BJ (cell line): Measurements from ENCODE around the gene COL6A3. TPM values are rescaled to one million over a fixed set of nuclear protein-coding genes. Genes with fewer than 3 reads are reported as not detected.

Experiments used
- CTCF ChIA-PET: fragments of 350-600 bp; formaldehyde crosslinking; extraction: SDS; loops from one replicate; lab custom pipeline; 2021; ENCODE audit warnings: antibody characterized with exemption, inconsistent platforms; lab: Yijun Ruan, JAX
- POLR2A ChIA-PET: fragments of 300-600 bp; sonication (Branson Sonifier 250); formaldehyde crosslinking; extraction: SDS; loops from one replicate; lab custom pipeline; 2021; ENCODE audit warnings: antibody characterized with exemption; lab: Charles Lee
- DNase-seq: peaks from one replicate; pipeline ENCODE4 v3.0.0-alpha.2; 2011; ENCODE audit warnings: low read depth
- H3K27me3 ChIP-seq: 2 replicates; pipeline ENCODE4 v1.6.0; 2011; ENCODE audit warnings: low read length; ENCODE audit not compliant: control insufficient read depth, insufficient read depth
- H3K36me3 ChIP-seq: 2 replicates; pipeline ENCODE4 v1.5.1; 2011; ENCODE audit warnings: low read length; ENCODE audit not compliant: control insufficient read depth, insufficient read depth
- H3K4me3 ChIP-seq: 2 replicates; pipeline ENCODE4 v1.5.1; 2011; ENCODE audit warnings: low read depth, mild to moderate bottlenecking, control low read depth, low read length
- CTCF ChIP-seq: IDR thresholded peaks from 2 replicates; pipeline ENCODE4 v1.5.1; 2011; ENCODE audit warnings: low read depth, mild to moderate bottlenecking, control low read depth, inconsistent platforms, low read length, moderate library complexity; ENCODE audit not compliant: insufficient read depth
- polyA plus RNA-seq: library from polyadenylated mRNA; depleted of rRNA; stranded (reverse); fragments of >200 nt; gene quantifications from 2 replicates; pipeline ENCODE4 v1.2.3, GENCODE V29; 2011

The COL6A3 gene
- polyA plus RNA-seq, 1 experiment = 695 TPM

GRCh38 chr2:237435844-237436587 lies 22.1 kb upstream of the COL6A3 start:
- Histone ChIP-seq H3K27me3 (no peaks in the 10 kb centered on the region), H3K4me3 (no peak overlapping the region), H3K36me3 (no peaks in the 10 kb centered on the region)
- POLR2A ChIA-PET = no interaction called here
- TF ChIP-seq CTCF = no peak
- DNase-seq = no peak
- CTCF ChIA-PET = interaction anchor here (0.6 to 2.1 kb wide), 5 partner anchors 15 to 72 kb away, joined by 3 to 21 read pairs (median 6); no protein-coding TSS in a partner anchor

GRCh38 chr2:237434866-237435311 lies 20.9 kb upstream of the COL6A3 start:
- Histone ChIP-seq H3K4me3 (no peak overlapping the region), H3K27me3 (no peaks in the 10 kb centered on the region), H3K36me3 (no peaks in the 10 kb centered on the region)
- TF ChIP-seq CTCF = no peak
- ChIA-PET CTCF (interaction anchor here (0.6 to 2.1 kb wide), 7 partner anchors 10 to 235 kb away, joined by 3 to 21 read pairs (median 4); no protein-coding TSS in a partner anchor), POLR2A (no interaction called here)
- no peak for DNase-seq

GRCh38 chr2:237433920-237434676 lies 20.1 kb upstream of the COL6A3 start:
- Histone ChIP-seq H3K27me3 (no peaks in the 10 kb centered on the region), H3K36me3 (no peaks in the 10 kb centered on the region), H3K4me3 (no peak overlapping the region)
- no peak for TF ChIP-seq CTCF
- ChIA-PET POLR2A (no interaction called here), CTCF (interaction anchor here (0.6 to 4.5 kb wide), 10 partner anchors 10 to 234 kb away, joined by 3 to 27 read pairs (median 4); no protein-coding TSS in a partner anchor)
- no peak for DNase-seq

- H3K36me3 ChIP-seq = no peaks in the 10 kb centered on the region
- H3K27me3 ChIP-seq = no peaks in the 10 kb centered on the region
- CTCF ChIA-PET = interaction anchor here (0.8 to 4.5 kb wide), 9 partner anchors 8 to 138 kb away, joined by 3 to 27 read pairs (median 3); no protein-coding TSS in a partner anchor
- POLR2A ChIA-PET = no interaction called here
- peak; percentile 67 for TF ChIP-seq CTCF
- no peak overlapping the region; the same call in 1 of the 2 replicates for H3K4me3 ChIP-seq
- peak; percentile 88 for DNase-seq
These were observed 18.6 kb upstream of the COL6A3 start for GRCh38 chr2:237432484-237433092.
